ENCODE results near the gene E4F1.

The E4F1 gene, protein sequence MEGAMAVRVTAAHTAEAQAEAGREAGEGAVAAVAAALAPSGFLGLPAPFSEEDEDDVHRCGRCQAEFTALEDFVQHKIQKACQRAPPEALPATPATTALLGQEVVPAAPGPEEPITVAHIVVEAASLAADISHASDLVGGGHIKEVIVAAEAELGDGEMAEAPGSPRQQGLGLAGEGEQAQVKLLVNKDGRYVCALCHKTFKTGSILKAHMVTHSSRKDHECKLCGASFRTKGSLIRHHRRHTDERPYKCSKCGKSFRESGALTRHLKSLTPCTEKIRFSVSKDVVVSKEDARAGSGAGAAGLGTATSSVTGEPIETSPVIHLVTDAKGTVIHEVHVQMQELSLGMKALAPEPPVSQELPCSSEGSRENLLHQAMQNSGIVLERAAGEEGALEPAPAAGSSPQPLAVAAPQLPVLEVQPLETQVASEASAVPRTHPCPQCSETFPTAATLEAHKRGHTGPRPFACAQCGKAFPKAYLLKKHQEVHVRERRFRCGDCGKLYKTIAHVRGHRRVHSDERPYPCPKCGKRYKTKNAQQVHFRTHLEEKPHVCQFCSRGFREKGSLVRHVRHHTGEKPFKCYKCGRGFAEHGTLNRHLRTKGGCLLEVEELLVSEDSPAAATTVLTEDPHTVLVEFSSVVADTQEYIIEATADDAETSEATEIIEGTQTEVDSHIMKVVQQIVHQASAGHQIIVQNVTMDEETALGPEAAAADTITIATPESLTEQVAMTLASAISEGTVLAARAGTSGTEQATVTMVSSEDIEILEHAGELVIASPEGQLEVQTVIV

DNA sequence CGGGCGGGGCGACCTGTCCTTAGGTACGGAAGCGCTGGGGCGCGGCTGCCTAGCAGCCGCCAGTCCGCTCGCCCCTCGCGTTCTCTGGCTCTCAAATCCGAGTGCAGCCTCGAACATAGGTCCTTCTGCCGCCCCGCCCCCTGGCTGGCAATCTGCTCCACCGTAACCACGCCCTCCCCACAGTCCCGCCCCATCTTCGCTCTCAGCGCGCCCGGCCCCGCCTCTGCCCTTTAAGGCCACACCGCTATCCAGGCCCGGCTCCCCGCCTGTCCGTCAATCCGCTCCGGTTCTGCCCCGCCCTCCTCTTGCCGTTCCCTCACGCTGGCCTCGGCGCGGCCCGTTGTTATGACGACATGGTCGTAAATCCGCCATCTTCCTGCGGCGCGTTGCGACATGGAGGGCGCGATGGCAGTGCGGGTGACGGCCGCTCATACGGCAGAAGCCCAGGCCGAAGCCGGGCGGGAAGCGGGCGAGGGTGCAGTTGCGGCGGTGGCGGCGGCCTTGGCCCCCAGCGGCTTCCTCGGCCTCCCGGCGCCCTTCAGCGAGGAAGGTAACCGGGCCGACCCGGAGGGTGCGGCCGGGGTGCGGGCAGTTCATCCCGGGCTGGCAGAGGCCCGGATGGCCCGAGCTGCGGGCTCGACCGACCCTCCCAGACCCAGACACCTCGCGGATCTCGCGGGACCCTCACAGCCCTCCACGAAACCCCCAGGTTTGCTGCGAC is at the start of gene E4F1:
E4F1 (plus strand) TSS at position 371 of the 721 bp plus-strand sequence; CDS start at position 394, 23 bp downstream.
- TF ChIP-seq GATA2 (IDR thresholded peaks at IDR 0.05; ENCODE audit: low read depth, low read length) (no peak), GATA3 (IDR thresholded peaks at IDR 0.05; ENCODE audit: low read depth, low read length) (no peak)

DNA sequence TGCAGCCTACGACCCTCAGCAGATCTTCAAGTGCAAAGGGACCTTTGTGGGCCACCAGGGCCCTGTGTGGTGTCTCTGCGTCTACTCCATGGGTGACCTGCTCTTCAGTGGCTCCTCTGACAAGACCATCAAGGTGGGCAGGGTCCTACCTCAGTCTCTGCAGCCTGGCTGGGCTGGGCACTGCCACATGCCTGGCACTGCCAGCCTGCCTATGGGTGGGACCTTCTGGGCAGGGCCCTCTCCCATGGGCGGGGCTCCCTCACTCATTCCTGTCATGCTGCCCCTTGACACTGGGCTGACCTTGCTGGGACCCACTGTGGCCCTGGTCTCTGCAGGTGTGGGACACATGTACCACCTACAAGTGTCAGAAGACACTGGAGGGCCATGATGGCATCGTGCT is 49.5 kb upstream of the E4F1 start:
- TF ChIP-seq GATA3 (IDR thresholded peaks at IDR 0.05; ENCODE audit: low read depth, low read length) (no peak), GATA2 (IDR thresholded peaks at IDR 0.05; ENCODE audit: low read depth, low read length) (no peak)

DNA sequence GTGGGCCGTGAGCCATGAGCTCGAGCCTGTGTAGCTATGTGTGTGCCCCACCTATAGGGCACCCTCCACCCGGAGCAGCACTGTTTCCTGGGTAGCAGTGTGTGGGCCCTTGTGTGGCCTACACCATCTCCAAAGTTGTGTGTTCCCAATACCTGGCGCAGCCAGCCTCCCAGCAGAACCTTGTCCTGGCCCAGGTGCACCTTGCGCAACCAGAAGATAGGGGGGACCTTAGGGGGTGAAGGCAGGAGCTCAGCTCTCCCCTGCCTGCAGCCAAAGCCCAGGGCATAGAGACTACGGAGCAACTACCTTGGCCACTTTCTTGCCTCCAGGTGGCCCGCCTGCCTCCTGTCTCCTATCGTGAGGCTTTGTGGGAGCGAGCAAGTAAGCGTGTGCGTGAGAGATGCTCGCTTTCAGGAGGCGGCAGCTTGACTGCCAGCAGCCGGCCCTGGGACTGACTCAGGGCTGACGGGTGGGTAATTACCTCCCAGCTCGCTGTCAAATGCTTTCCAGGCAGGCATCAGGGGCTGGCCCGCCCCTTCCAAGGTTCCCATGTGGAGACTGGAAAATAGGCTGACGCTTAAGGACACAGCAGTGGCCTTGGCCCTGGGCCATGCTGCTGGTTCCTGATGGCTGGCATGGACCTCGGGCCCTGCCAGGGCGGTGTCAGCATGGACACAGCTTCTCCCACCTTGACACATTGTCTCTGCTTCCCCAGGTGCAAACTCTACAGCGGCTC is 48.8 kb upstream of the E4F1 start:
- no peak for TF ChIP-seq GATA3 (IDR thresholded peaks at IDR 0.05; ENCODE audit: low read depth, low read length)
- TF ChIP-seq GATA2 (IDR thresholded peaks at IDR 0.05; ENCODE audit: low read depth, low read length) = no peak

DNA sequence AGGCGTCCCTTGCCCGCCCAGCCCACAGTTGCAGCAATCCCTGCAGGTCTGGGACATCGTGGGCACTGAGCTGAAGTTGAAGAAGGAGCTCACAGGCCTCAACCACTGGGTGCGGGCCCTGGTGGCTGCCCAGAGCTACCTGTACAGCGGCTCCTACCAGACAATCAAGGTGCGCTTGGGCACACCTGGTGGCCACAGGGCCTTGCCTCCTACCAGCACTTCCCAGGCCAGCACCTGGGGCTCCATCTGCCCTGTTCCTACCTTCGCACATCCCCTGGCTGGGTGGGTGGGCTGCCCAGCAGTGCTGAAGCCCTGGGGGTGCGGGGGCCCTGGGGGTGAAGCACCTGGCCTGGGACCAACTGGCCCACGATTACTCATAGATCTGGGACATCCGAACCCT is 47.9 kb upstream of the E4F1 start:
- TF ChIP-seq GATA2 (IDR thresholded peaks at IDR 0.05; ENCODE audit: low read depth, low read length) (no peak), GATA3 (IDR thresholded peaks at IDR 0.05; ENCODE audit: low read depth, low read length) (no peak)

DNA sequence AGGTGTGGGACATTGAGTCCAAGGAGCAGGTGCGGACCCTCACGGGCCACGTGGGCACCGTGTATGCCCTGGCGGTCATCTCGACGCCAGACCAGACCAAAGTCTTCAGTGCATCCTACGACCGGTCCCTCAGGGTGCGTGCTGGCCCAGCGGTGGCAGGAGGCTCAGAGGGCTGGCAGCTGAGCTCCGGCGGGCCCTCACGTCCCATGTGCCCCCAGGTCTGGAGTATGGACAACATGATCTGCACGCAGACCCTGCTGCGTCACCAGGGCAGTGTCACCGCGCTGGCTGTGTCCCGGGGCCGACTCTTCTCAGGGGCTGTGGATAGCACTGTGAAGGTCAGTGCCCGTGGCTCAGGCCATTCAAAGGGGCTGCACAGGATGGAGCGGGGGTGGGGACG is 47.3 kb upstream of the E4F1 start:
- TF ChIP-seq GATA3 (IDR thresholded peaks at IDR 0.05; ENCODE audit: low read depth, low read length) (no peak), GATA2 (IDR thresholded peaks at IDR 0.05; ENCODE audit: low read depth, low read length) (no peak)

DNA sequence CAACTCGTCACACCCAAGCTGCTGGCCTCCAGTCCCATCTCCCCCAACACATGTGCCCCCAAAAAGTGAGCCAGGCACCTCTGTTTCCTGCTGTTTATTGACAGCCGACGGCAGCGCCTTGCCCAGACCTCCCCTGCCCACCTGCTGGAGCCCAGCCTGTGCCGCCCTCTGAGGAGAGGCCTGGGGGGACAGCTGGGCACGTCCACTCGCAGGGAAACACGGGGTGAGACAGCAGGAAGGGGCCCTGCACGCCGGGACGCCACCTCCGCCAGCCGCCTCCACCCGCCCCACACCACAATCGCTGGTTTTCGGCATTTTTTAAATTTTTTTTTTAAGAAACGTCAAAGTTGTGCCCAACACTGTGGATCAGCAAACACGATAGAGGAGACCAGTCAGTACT is 46.3 kb upstream of the E4F1 start:
- TF ChIP-seq GATA2 (IDR thresholded peaks at IDR 0.05; ENCODE audit: low read depth, low read length) (no peak), GATA3 (IDR thresholded peaks at IDR 0.05; ENCODE audit: low read depth, low read length) (no peak)

DNA sequence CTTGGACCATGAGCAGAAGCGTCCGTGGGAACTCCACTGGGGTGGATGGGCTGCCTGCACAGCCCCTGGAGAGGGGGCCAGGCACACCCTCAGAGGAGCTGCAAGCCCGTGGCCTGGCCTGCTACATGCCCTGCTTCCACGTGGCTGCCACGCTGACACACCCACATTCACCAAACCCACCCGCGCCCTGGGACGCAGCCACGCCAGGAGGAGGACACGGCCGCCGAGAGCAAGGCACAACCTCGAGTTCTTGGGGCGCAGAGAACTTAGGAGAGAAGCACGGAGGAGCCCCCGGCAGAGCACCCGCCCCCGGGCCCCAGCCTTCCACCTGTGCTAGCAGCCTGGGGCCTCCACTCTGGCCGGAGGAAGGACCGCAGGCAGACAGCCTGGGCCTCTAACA is 45.8 kb upstream of the E4F1 start:
- no peak for TF ChIP-seq GATA2 (IDR thresholded peaks at IDR 0.05; ENCODE audit: low read depth, low read length)

DNA sequence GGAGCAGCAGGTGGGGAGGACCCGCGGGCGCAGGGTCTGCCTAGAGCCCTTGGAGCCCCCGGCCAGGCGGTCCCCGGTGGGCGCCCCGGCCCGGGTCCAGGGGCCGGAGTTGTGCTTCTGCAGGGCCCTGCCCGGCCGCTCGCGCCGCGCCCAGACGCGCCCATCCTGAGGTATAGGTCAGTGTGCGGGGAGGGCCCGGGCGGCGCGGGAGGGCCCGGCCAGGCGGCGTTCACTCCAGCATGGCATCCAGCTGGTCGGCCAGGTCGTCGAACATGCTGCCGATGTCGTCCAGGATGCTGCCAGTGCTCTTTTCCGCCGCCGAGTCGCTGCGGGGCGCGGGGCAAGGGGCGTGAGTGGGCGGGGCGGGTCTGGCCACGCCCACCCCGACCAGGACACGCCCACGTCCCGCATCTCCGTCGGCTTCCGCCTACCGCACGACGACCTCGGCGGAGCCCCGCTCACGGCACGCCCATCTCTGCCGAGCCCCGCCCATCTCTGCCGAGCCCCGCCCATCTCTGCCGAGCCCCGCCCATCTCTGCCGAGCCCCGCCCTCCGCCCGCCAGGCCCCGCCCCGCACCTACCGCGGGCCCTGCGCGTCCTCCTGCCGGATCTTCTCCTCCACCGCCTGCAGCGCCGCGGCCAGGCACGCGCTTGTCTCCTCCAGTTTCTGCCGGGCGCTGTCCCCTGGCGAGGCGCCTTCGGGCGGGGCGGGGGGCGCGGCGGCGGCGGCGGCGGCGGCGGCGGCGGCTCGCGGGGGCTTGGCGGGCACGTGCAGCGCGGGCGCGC is 44.9 kb upstream of the E4F1 start:
- TF ChIP-seq GATA3 (IDR thresholded peaks at IDR 0.05; ENCODE audit: low read depth, low read length) (no peak), GATA2 (IDR thresholded peaks at IDR 0.05; ENCODE audit: low read depth, low read length) (no peak)

DNA sequence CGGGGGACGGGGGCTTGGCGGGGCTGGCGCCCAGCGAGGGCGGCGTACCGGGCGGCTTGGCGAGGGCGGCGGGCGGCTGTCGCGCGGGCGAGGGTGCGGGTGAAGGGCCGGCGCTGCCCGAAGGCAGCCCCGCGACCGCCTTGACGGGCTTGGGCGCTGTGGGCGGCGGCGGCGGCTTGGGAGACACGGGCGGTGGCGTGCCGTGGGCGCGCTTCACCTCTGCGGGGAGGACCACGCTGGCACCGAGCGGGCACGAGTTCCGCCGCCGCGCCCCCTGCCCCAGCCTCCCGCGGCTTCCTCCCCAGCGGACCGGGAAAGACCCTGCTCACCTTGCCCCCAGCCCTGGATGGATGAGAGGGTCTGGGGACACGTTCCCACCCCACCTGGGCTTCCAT is 44.3 kb upstream of the E4F1 start:
- no peak for TF ChIP-seq GATA2 (IDR thresholded peaks at IDR 0.05; ENCODE audit: low read depth, low read length)
- no peak for TF ChIP-seq GATA3 (IDR thresholded peaks at IDR 0.05; ENCODE audit: low read depth, low read length)

DNA sequence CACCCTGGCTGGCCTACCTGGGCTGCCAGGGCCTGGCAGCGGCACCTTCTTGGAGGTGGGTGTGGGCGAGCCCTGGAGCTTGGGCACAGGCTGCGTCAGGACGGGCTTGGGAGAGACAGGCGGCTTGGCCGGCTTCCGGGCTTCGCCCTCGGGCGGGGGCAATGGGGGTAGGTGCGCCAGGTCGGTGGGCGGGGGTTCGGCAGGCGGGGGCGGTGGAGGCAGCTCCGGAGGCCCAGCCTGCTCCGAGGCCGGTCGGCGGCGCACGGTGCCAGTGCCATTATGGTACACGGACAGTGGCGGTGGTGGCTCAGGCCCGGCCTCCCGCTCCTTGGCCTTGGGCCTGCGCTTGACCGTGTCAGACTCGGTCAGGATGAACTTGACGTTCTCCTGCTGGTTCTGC is 43.8 kb upstream of the E4F1 start:
- TF ChIP-seq GATA2 (IDR thresholded peaks at IDR 0.05; ENCODE audit: low read depth, low read length) (no peak), GATA3 (IDR thresholded peaks at IDR 0.05; ENCODE audit: low read depth, low read length) (no peak)

DNA sequence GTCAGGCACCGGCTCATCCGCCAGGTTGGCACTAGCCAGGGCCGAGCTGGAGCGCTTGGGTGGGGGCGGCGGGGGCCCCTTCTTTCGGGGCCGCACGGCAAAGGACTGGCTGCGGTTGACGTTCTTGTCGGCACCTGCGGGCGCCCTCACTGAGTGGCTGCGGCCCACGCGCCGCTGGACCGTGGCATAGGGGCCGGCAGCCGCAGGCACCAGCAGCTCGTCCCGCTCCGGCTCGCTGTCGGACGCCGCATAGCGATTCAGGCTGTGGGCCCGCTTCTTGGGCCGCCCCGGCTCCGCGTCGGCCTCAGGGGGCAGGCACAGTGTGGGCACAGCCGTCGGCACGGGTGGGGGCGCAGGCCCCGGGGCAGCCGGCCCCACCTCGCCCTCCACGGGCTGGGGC is 42.9 kb upstream of the E4F1 start:
- TF ChIP-seq GATA2 (IDR thresholded peaks at IDR 0.05; ENCODE audit: low read depth, low read length) = no peak
- TF ChIP-seq GATA3 (IDR thresholded peaks at IDR 0.05; ENCODE audit: low read depth, low read length) = no peak

DNA sequence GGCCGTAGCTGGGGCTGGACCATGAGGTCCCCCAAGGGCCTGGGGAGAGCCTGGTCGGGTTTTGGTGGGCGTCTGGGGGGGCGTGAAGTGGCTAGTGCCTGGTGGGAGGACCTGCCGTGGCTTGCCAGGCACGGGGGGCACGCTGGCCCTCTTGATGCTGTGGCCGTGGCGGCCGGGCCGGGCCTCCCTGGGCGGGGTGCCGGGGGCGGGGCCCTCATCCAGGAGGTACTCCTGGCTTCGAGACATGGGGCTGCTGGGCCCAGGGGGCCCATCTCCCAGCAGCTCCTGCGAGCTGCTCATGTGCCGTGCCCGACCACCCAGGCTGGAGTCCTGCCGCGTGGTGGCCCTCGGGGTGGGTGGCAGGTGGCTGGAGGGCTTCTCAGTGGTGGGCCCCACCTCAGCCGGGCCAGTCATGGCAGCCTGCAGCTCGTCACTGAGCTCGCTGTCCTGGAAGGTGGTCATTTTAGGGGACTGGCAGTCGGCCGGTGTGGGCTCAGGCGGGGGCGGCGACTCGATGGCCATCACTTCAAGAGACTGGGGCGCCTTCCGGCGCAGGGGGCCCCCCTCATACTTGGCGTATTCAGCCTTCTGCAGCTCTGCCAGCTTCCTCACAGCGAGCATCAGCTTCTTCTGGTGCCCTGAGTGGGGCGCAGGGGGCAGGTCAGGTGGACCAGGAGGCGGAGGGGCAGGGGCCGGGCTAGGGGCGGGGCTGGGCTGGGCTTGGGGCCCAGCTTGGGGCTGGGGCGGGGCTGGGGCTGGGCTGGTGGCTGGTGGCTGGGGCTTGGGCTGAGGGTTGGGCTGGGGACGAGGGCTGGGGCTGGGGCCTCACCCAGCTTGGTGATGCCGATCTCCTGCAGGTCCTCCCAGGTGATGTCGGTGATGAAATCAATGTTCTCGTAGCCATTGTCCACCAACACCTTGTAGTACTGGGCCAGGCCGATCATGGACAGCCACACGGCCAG is 42.1 kb upstream of the E4F1 start:
- TF ChIP-seq GATA2 (IDR thresholded peaks at IDR 0.05; ENCODE audit: low read depth, low read length) (no peak), GATA3 (IDR thresholded peaks at IDR 0.05; ENCODE audit: low read depth, low read length) (no peak)

Measured in SH-SY5Y (cell line).